ENCODE measurements around the gene RRP12.

Gene RRP12

GRCh38 chr10:97373456-97373855 is 27.7 kb downstream of the RRP12 start:
- no peaks in the 10 kb centered on the region for H3K9me3 ChIP-seq
- no peak for DNase-seq
- H3K4me3 ChIP-seq, result no peak overlapping the region
- H3K4me1 ChIP-seq, result no peaks in the 10 kb centered on the region
- H3K27me3 ChIP-seq, result no peaks in the 10 kb centered on the region
- no peak overlapping the region for H3K27ac ChIP-seq
- TF ChIP-seq, protein P1, sequence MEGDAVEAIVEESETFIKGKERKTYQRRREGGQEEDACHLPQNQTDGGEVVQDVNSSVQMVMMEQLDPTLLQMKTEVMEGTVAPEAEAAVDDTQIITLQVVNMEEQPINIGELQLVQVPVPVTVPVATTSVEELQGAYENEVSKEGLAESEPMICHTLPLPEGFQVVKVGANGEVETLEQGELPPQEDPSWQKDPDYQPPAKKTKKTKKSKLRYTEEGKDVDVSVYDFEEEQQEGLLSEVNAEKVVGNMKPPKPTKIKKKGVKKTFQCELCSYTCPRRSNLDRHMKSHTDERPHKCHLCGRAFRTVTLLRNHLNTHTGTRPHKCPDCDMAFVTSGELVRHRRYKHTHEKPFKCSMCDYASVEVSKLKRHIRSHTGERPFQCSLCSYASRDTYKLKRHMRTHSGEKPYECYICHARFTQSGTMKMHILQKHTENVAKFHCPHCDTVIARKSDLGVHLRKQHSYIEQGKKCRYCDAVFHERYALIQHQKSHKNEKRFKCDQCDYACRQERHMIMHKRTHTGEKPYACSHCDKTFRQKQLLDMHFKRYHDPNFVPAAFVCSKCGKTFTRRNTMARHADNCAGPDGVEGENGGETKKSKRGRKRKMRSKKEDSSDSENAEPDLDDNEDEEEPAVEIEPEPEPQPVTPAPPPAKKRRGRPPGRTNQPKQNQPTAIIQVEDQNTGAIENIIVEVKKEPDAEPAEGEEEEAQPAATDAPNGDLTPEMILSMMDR (IDR thresholded peaks at IDR 0.05), result no peak
- intact Hi-C loops (cut with DNase I; ENCODE audit: low total_unique reads), result no loop called here
- peaks cover 26 to 85% (median 64%) of the 10 kb centered on the region in 3 donors for H3K36me3 ChIP-seq

DNA sequence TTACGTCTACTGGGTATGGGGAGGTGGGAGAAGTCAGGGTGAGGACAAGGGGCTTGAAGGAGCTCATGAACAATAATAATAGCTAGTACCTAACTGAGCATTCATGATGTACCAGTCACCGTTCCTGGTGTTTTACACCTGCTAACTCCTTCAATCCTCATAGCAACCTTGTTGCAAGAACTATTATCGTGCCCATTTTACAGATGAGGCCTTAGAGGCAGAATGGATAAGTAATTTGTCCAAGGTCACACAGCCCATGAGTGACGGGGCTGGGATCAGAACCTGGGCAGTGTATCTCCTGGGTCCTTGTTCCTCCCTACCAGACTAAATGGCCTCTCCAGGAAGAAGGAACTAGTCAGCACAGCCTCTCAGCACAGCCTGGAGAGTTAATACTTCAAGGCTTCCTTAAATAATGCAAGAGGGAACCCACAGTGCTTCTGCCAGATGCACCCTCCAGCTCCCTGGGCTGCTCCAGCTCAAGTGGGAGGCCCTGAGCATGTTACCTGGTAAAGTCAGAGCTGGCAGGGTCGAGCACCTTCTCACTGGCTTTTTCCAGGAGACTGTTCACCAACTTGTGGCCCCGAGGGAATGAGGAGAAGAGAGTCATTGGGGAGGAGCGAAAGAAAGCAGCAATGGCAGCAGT is 28.8 kb downstream of the RRP12 start:
- no peak for DNase-seq
- peaks cover 26 to 85% (median 64%) of the 10 kb centered on the region in 3 donors for H3K36me3 ChIP-seq
- intact Hi-C loops (cut with DNase I; ENCODE audit: low total_unique reads), result no loop called here

DNA sequence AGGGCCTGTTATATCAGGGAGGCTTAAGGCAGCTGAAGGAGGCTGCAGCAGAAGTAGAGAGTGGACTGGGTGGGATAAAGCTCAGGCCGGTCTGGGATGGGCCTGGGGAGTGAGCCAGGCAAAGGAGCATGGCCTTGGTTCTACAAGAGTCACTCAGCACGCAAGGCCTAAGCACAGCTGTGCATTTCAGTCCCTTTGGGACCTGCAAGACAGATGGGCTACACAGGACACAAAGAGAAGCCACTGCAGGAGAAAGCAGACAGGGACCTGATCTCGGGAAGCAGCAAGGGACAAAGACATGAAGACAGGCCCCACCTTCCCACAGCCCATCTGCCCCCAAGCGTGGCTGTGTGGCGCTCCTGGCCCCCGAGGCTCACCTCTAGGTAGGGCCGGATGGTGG is 29.4 kb downstream of the RRP12 start:
- Histone ChIP-seq H3K36me3 (peaks cover 30 to 86% (median 69%) of the 10 kb centered on the region in 3 donors), H3K4me1 (no peaks in the 10 kb centered on the region), H3K27ac (no peak overlapping the region), H3K9me3 (no peaks in the 10 kb centered on the region), H3K27me3 (no peaks in the 10 kb centered on the region), H3K4me3 (no peak overlapping the region)
- intact Hi-C loops (cut with DNase I; ENCODE audit: low total_unique reads), result no loop called here
- TF ChIP-seq, protein P1 (IDR thresholded peaks at IDR 0.05), result no peak
- DNase-seq, result no peak

More for the DNA sequence above, 28.8 kb downstream of the RRP12 start:
- no peaks in the 10 kb centered on the region for H3K27me3 ChIP-seq
- H3K4me3 ChIP-seq, result no peak overlapping the region
- no peaks in the 10 kb centered on the region for H3K4me1 ChIP-seq
- no peak overlapping the region for H3K27ac ChIP-seq
- TF ChIP-seq, protein P1 (IDR thresholded peaks at IDR 0.05), result no peak
- H3K9me3 ChIP-seq, result no peaks in the 10 kb centered on the region

DNA sequence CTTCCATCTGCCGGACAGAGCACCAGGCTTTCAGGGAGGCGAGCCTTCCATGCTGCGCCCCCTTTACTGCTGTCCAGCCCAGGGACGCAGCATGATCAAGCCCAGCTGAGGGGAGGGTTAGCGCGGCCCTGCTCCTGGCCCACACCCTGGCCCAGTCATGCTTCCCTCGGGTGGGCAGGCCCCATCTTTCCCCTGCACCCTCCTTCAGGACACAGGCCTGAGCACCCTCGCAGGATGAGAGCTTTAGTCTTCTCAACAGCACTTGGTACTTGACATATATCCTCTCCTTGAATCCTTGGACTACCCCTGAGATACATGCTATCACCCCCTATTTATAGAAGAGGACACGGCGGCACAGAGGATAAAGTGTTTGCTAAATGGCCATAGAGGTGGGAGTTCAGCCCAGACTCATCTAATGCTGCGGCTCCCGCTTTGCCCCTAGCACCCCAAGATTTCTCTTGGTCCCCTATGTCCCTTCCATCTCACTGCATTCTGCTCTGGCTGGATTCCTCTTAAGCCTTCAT is 34.0 kb downstream of the RRP12 start:
- Histone ChIP-seq H3K4me1 (no peaks in the 10 kb centered on the region), H3K27me3 (no peaks in the 10 kb centered on the region), H3K9me3 (no peaks in the 10 kb centered on the region), H3K36me3 (peaks cover 23 to 100% (median 79%) of the 10 kb centered on the region in 3 donors), H3K27ac (no peak overlapping the region), H3K4me3 (no peak overlapping the region)
- intact Hi-C loops (cut with DNase I; ENCODE audit: low total_unique reads), result loop anchor here (10.0 kb wide), 1 partner anchor 302 kb away; no protein-coding TSS in a partner anchor
- no peak for DNase-seq
- TF ChIP-seq, protein P1 (IDR thresholded peaks at IDR 0.05), result no peak

DNA sequence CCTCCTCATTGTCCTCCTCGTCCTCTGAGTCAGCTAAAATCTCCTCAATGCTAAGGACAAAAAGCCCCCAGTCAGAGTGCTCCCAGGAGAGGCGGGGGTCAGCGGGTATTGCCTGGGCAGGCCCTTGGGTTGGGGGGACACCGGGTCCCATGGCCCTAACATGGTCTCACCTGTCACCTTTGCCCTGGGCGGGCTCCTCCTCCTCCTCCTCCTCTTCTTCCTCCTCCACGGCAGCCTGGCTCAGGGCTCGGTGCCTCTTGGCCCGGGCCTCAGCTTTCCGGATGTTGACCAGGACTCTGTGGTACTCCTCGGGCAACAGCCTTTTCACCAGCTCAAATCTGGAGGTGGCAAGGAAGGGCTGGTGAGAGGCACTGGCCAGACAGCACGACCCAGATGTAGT is 34.6 kb downstream of the RRP12 start:
- H3K4me3 ChIP-seq, result no peak overlapping the region
- TF ChIP-seq, protein P1 (IDR thresholded peaks at IDR 0.05), result no peak
- H3K4me1 ChIP-seq, result no peaks in the 10 kb centered on the region
- no peak overlapping the region for H3K27ac ChIP-seq
- H3K9me3 ChIP-seq, result no peaks in the 10 kb centered on the region
- intact Hi-C loops (cut with DNase I; ENCODE audit: low total_unique reads), result loop anchor here (10.0 kb wide), 1 partner anchor 302 kb away; no protein-coding TSS in a partner anchor
- no peak for DNase-seq
- H3K27me3 ChIP-seq, result no peaks in the 10 kb centered on the region
- H3K36me3 ChIP-seq, result peaks cover 19 to 96% (median 73%) of the 10 kb centered on the region in 3 donors

Data from tibial artery (tissue), 4 donors.